HL-60/S4 treated with phorbol 12-myristate 13-acetate at 8.2 ng/mL for 4 days and 3 days (cell line): ENCODE data around the gene NR1H2.

Source experiments
- in situ Hi-C: fragments of 300-500 bp; cut with MboI; formaldehyde crosslinking; loops from 2 replicates; pipeline ENCODE4 v1.15.0; 2022; ENCODE audit warnings: low sequenced_read_pairs

Gene NR1H2

DNA sequence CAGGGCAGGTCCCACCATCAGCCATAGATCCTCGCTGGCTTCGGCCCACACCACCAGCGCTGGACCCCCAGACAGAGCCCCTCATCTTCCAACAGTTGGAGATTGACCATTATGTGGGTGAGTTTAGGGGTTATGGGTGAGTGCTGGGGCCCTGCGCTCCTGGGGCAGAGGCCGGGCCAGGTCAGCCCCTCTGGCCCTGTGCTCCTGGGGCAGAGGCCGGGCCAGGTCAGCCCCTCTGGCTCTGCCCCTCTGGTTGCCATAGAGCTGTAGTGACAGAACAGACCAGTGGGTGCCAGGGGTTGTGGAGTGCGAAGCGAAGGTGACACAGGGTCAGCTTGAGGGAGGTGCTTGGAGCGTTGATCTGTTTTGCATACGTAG is 23.1 kb downstream of the NR1H2 start:
- in situ Hi-C loops, result no loop called here

DNA sequence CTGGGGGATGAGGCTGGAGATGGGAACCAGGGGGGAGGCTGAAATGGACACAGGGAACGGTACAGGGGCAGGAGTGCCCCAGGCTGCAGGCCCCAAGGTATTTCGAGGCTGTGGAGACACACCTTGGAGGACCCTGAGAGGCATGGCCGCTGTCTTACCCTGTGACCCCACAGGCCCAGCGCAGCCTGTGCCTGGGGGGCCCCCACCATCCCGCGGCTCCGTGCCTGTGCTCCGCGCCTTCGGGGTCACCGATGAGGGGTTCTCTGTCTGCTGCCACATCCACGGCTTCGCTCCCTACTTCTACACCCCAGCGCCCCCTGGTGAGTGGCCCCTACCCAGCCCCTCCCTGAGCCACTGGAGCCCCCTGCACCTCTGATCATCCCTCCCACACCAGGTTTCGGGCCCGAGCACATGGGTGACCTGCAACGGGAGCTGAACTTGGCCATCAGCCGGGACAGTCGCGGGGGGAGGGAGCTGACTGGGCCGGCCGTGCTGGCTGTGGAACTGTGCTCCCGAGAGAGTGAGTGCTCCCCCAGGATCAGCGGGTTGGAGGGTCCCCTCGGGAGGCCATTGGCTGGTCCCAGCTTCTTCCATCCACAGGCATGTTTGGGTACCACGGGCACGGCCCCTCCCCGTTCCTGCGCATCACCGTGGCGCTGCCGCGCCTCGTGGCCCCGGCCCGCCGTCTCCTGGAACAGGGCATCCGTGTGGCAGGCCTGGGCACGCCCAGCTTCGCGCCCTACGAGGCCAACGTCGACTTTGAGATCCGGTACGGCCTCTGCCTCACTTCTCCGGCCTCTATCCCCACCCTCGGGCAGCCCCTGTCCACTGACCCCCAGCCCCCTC is 25.6 kb downstream of the NR1H2 start:
- in situ Hi-C loops, result no loop called here

DNA sequence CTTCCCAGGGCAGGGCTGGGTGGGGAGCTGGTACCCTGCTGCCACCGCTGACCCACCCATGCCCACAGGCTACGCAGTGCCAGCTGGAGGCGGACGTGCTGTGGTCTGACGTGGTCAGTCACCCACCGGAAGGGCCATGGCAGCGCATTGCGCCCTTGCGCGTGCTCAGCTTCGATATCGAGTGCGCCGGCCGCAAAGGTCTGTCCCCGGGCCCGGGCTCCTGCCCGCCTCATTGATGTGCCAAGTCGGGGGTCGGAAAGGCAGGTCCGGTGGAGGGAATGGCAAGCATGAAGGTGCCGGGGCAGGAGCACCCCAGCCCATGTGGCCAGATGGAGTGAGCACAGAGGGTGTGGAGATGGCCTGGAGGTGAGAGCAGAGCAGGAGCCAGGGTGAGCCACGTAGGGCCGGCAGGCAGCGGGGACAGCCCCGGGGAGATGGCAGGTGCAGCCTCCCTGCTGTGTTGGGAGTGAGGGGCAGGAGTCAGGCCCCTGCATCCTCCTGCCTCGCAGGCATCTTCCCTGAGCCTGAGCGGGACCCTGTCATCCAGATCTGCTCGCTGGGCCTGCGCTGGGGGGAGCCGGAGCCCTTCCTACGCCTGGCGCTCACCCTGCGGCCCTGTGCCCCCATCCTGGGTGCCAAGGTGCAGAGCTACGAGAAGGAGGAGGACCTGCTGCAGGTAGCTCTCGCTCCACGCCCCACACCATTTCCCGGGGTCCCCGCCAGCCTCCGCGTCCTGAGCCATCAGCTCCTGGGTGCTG is 26.5 kb downstream of the NR1H2 start:
- in situ Hi-C loops, result no loop called here

DNA sequence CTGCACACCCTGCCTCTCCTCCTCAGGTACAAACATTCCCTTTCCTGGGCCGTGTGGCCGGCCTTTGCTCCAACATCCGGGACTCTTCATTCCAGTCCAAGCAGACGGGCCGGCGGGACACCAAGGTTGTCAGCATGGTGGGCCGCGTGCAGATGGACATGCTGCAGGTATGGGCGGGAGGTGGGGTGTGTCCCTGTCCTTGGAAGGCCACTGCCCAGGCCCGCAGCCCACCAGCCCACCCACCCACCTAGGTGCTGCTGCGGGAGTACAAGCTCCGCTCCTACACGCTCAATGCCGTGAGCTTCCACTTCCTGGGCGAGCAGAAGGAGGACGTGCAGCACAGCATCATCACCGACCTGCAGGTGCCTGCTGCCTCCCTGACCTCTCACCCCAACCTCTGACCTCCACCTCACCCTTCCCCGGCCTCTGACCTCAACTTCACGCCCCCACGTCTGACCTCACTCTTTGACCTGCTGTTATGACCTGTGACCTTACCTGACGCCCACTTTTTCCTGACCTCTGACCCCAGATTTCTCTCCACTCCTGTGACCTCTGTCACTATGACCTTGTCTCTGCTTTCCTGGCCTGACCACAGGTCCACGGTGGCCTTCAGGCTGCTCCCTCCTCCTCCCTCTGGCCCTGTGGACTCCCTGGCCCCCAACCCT is 30.0 kb downstream of the NR1H2 start:
- in situ Hi-C loops, result no loop called here

DNA sequence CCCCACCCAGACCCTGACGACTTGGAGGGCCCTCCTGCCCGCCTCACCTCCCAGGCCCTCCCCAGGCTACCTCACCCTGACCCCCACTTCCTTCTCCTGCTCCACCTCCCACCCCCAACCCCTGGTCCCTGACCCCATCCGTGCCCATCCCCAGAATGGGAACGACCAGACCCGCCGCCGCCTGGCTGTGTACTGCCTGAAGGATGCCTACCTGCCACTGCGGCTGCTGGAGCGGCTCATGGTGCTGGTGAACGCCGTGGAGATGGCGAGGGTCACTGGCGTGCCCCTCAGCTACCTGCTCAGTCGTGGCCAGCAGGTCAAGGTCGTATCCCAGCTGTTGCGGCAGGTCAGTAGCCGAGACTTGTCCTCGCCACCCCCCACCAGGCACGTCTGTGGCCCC is 30.6 kb downstream of the NR1H2 start:
- in situ Hi-C loops, result no loop called here

DNA sequence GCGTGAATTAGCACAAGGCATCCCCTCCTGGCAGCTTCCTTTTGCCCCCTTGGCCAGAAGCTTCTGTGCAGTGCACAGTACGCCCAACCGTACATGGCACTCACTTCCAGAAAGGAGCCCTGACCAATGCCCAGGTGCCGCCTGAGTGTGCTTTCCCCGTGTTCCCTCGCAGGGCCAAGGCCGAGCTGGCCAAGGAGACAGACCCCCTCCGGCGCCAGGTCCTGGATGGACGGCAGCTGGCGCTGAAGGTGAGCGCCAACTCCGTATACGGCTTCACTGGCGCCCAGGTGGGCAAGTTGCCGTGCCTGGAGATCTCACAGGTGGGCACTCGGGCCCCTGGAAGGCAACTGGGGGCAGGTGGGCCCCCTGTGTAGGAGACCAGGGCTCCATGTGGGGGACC is 33.1 kb downstream of the NR1H2 start:
- in situ Hi-C loops, result no loop called here

DNA sequence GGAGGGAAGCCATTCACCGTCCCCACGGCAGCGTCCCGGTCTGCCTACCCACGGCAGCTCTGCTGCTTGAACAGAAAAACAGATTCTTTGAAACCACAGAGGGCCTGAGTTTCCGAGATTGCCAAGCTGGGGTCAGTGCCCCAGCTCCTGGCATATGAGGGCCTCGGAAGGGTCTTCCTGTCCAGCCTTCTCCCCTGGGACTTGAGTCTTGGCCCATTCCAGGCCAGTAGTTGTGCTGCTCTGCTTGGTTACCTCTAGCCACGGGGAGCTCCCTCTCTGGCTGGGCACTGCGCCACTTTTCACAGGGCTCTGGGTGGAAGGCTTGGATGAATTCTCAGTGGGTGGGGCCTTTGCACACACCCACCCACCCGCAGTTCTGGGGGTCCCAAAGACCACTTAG is 33.9 kb downstream of the NR1H2 start:
- in situ Hi-C loops, result no loop called here

DNA sequence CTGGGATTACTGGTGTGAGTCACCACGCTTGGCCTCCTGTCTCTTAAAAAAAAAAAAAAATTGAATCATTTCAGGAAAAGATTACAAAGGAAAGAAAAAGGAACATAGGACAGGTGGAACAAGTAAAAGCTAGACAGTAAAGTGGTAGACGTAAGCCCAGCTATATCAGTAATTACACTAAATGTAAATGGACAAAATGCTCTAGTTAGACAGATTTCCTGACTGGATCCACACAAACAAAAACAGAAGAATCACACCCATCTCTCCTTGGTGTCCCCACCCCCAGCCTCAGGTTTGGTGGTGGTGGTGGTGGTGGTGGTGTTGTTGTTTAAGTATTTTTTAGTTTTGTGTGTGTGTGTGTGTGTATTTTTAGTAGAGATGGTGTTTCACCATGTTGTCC is 36.2 kb downstream of the NR1H2 start:
- in situ Hi-C loops, result no loop called here

DNA sequence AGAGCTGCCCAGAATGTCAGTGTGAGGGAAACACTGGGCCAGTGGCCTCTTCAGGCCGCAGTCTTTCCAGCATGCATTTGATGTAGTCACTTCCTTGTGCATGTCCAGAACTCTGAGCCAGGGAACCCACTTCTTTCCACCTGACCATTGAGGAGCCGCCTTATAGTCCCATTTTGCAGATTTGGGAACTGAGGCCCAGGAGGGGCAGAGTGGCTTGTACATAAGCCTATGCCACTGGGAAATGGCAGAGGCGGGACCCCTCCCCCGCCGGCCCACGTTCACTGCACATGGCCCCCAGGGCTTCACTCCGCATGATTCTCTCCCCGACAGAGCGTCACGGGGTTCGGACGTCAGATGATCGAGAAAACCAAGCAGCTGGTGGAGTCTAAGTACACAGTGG is 36.8 kb downstream of the NR1H2 start:
- in situ Hi-C loops, result no loop called here

DNA sequence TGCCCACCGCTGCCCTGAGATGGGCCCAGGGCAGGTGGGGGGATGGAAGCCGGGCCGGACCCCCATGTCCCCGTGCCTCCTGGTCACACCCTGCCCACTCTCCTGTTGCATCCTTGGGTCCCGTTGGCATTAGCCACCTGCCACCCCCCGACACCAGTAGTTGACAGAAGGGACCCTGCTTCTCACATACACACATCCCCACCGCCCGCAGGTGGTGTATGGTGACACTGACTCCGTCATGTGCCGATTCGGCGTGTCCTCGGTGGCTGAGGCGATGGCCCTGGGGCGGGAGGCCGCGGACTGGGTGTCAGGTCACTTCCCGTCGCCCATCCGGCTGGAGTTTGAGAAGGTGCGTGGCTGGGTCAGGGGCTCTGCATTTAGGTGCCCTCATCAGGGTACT is 37.3 kb downstream of the NR1H2 start:
- in situ Hi-C loops, result no loop called here

DNA sequence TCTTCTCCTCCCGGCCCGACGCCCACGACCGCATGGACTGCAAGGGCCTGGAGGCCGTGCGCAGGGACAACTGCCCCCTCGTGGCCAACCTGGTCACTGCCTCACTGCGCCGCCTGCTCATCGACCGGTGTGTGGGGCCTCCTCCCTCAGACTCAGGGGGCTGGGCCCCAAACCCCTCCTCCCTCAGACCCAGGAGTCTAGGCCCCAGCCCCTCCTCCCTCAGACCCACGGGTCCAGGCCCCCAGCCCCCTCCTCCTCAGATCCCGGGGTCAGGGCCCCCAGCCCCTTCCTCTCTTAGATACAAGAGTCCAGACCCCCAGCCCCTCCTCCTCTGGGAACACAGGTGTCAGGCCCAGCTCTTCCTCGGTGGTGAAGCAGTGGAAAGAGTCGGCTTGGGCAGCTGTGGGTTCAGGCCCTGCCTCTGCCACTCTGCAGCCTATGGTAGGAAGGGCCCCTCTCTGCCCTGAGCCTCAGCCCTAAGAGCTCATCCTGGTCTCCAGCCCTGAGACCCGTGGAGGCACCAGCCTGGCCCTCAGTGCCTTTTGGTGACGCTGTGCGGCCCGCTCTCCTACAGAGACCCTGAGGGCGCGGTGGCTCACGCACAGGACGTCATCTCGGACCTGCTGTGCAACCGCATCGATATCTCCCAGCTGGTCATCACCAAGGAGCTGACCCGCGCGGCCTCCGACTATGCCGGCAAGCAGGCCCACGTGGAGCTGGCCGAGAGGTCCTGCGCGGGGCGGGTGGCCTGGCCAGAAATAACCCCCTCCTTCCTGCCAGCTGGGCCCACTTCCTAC is 38.8 kb downstream of the NR1H2 start:
- in situ Hi-C loops, result no loop called here

DNA sequence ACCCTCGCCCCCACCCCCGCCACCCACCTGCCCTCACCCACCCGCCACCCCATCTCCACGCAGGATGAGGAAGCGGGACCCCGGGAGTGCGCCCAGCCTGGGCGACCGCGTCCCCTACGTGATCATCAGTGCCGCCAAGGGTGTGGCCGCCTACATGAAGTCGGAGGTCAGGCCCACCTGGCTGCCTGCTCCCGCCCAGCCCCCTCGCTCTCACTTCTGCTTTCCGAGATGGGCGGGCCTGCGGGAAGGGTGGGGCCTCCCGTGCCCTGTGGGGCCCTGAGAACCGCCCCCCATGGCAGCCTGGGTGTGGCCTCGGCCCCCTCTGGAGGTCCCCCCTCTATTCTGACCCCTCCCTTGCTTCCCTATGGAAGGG is 39.4 kb downstream of the NR1H2 start:
- in situ Hi-C loops, result no loop called here

DNA sequence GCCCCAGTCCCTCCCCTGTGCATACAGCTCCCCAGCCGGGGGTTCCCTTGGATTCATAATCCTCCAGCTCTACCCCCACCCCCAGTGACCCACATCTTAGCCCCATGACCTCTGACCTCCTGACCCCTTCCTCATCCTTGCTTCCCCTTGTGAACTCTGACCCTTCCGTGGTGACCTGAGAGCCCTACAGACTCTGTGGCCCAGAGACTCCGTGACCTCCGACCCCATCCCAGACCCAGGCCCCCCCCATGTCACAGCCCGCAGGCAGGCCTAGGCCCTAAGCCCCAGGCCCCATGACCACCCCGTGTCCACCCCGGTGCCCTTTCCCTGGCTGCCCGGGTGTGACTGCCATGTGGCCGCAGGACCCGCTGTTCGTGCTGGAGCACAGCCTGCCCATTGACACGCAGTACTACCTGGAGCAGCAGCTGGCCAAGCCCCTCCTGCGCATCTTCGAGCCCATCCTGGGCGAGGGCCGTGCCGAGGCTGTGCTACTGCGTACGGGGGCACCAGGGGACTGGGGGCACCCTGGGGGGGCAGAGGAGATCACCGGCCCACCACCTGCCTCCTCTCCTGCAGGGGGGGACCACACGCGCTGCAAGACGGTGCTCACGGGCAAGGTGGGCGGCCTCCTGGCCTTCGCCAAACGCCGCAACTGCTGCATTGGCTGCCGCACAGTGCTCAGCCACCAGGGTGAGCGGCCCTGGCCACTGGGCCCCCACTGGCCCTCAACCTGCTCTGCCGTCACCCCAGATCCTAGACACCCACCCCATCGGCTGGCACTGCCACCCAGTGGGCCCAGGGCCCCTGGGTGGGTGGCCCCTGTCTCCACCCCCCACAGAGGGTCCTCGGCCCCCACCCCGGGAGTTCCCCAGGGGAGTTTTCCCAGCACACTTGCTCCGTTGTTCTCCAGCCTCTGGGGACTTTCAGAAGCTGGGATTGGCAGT is 40.0 kb downstream of the NR1H2 start:
- in situ Hi-C loops, result no loop called here

DNA sequence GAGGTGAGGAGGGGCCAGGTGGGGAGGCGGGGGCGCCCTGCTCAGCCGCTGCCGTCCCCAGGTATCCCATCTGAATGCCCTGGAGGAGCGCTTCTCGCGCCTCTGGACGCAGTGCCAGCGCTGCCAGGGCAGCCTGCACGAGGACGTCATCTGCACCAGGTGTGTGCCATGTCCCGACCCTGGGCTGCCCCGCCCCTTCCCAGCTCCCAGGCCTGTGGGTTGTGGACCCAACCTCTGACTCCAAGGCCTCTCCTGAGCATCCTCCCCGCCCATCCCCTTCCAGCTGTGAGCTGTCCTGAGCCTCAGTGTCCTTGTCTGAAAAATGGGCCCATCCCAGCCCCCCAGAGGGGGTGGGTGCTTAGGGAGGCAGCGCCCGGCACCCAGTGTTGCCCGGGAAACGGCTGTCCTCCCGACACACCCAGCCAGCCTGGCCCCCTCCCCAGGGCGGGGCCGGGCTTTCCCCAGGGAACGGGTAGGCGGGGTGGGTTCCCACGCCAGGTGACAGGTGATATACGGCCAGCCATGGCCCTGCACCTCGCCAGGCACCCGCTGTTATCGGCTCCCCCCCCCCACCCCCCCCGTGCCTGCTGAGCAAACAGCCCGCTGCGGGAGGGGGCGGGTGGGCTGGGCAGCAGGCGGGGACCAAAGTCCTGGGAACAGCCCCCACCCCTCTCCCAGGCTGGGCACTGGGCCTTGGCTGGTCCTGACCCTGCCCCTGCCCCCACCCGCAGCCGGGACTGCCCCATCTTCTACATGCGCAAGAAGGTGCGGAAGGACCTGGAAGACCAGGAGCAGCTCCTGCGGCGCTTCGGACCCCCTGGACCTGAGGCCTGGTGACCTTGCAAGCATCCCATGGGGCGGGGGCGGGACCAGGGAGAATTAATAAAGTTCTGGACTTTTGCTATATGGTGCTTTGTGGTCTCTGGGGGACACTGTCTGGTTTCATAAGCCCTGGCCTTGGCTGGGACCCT is 41.1 kb downstream of the NR1H2 start:
- in situ Hi-C loops, result no loop called here

DNA sequence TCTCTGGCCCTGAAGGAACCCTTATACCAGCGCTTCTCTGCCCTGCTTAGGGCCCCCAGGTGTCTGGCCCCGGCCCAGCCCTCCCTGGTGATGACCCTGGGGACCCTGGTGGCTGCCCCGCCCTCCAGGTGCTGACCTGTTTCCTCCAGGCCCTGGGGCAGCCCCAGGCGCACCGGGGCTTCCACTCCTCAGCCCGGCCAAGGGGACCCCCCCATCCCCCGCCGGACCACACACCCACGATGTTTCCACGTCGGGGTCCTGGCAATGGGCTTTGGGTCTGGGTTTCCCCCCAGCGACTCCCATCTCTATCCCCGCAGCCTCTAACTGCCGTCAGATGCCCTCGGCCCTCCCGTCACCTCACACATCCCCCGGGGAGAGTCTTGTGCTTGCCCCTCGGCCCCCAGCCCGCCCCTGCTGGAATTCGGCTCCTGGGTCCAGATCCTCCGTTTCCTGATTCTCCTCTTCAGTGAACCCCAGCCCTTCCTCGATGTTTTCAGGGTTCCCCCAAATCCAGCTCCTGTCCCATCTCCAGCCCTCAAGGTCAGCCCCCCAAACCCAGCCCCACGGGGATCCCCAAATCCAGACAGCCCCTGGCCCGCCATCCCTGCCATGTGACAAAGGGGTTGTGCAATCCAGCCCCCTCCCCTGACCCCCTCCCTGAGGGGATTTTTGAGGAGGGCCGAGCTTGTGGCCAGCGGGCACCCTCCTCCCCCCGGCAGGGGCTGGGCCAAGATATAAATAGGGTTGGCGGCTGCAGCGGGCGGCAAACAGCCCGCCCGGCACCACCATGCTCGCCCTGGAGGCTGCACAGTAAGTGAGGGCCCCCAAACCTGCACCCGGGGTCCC is 42.1 kb downstream of the NR1H2 start, which contains the start of gene SPIB:
SPIB (plus strand) TSS at position 763 of the 846 bp plus-strand sequence; CDS start at position 788, 25 bp downstream.
- in situ Hi-C loops, result no loop called here

DNA sequence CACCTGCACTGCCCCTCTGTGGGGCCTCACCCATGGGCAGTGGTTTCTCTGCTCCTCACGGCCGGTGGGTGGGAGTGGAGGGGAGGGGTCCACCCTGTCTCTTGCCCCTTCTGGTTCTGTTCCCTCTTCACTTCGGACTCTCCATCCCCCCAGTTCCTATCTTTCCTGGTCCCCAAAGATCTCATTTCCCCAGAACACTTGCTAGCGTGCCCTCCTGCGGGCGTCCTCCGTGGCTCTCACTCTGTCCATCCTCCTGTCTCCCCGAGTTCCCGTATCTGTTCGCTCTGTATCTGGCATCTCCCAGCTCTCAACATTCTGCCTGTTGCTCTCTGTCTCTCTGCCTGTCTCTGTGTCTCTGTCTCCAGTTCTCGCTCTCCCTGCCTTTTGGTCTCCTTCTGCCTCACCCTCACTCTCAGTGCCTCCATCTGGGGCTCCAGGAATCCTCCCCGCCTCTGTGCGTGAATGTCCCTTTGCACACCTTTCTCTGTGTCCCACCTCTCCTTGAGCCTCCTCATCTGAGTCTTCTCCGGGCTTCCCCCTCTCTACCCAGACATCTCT is 42.8 kb downstream of the NR1H2 start:
- in situ Hi-C loops, result no loop called here

DNA sequence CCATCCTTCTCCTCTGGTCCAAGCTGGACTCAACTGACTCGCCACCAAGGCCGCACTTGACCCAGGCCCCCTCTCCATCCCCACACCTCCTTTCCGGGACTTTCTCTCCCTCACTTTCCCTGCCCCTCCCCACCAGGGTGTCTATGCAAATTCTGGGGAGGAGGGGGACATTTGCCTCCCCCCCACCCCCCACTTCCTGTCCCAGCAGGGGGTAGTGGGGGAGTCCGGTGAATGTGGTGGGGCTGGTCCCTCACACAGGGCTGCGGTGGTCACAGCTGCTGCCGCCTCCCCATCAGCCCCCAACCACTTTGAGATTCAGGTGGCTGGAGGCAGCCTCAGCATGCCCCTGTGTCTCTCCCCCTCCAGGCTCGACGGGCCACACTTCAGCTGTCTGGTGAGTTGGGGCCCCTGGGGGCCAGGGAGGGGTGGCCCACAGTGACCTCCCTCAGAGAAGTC is 43.4 kb downstream of the NR1H2 start:
- in situ Hi-C loops, result no loop called here
